ENCODE data around the gene IL2RG. TPM values are rescaled to one million over a fixed set of nuclear protein-coding genes. Genes with fewer than 3 reads are reported as not detected.

IL2RG gene
- total RNA-seq, 4 donors from 2014 or later = 18.2 to 222 (median 62.2) TPM

GRCh38 chrX:71102292-71102691 is 9.1 kb downstream of the IL2RG start:
- H3K27me3 ChIP-seq = no peaks in the 10 kb centered on the region
- H3K4me3 ChIP-seq = no peak overlapping the region
- H3K27ac ChIP-seq = peak overlapping the region in 1 of 4 donors; percentile 74
- peak in 1 of 3 donors; percentile 26 for DNase-seq
- no peaks in the 10 kb centered on the region for H3K36me3 ChIP-seq
- TF ChIP-seq POLR2A (IDR thresholded peaks at IDR 0.05) = no peak
- no peak for TF ChIP-seq CTCF (IDR thresholded peaks at IDR 0.05)
- H3K4me1 ChIP-seq = peaks cover 0 to 12% (median 3%) of the 10 kb centered on the region in 4 donors
- H3K9me3 ChIP-seq = no peaks in the 10 kb centered on the region

DNA sequence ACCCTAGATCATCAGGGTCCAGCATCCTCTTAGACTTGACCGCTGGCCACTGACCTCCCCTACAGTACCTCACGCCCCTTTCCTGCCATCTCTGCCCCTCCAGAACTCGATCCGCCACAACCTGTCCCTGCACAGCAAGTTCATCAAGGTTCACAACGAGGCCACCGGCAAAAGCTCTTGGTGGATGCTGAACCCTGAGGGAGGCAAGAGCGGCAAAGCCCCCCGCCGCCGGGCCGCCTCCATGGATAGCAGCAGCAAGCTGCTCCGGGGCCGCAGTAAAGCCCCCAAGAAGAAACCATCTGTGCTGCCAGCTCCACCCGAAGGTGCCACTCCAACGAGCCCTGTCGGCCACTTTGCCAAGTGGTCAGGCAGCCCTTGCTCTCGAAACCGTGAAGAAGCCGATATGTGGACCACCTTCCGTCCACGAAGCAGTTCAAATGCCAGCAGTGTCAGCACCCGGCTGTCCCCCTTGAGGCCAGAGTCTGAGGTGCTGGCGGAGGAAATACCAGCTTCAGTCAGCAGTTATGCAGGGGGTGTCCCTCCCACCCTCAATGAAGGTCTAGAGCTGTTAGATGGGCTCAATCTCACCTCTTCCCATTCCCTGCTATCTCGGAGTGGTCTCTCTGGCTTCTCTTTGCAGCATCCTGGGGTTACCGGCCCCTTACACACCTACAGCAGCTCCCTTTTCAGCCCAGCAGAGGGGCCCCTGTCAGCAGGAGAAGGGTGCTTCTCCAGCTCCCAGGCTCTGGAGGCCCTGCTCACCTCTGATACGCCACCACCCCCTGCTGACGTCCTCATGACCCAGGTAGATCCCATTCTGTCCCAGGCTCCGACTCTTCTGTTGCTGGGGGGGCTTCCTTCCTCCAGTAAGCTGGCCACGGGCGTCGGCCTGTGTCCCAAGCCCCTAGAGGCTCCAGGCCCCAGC is 10.5 kb downstream of the IL2RG start:
- H3K36me3 ChIP-seq = no peaks in the 10 kb centered on the region
- no peaks in the 10 kb centered on the region for H3K27me3 ChIP-seq
- H3K4me3 ChIP-seq = no peak overlapping the region
- H3K27ac ChIP-seq = no peak overlapping the region
- H3K9me3 ChIP-seq = no peaks in the 10 kb centered on the region
- DNase-seq = peak in 1 of 3 donors; percentile 39
- peaks cover 0 to 12% (median 3%) of the 10 kb centered on the region in 4 donors for H3K4me1 ChIP-seq
- no peak for TF ChIP-seq POLR2A (IDR thresholded peaks at IDR 0.05)
- TF ChIP-seq CTCF (IDR thresholded peaks at IDR 0.05) = no peak

DNA sequence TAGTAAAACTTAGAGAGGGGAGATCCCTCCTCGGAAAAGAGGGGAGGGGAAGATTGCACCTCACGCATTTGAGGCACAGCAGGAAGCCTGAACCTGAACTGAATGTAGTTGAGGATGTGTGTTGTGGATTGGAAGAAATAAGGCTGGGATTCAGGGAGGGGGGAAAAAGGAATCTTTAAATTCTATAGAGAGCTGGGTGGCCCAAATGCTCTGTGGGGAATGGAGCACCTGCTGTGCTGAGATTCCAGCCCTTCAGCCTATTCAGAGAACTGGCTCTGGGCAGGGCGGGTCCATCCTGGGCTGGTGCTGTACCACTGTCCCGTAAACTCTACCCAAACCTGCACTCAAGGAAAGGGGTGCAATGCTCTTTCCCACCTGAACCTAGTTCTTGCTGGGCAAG is 11.6 kb downstream of the IL2RG start:
- H3K27me3 ChIP-seq = no peaks in the 10 kb centered on the region
- DNase-seq = no peak
- H3K4me3 ChIP-seq = no peak overlapping the region
- no peak for TF ChIP-seq POLR2A (IDR thresholded peaks at IDR 0.05)
- no peak for TF ChIP-seq CTCF (IDR thresholded peaks at IDR 0.05)
- H3K36me3 ChIP-seq = no peaks in the 10 kb centered on the region
- no peak overlapping the region for H3K27ac ChIP-seq
- H3K9me3 ChIP-seq = no peaks in the 10 kb centered on the region
- peaks cover 0 to 12% (median 3%) of the 10 kb centered on the region in 4 donors for H3K4me1 ChIP-seq

GRCh38 chrX:71098951-71099506 is 12.3 kb downstream of the IL2RG start:
- Histone ChIP-seq H3K27me3 (no peaks in the 10 kb centered on the region), H3K9me3 (no peaks in the 10 kb centered on the region), H3K4me1 (peaks cover 0 to 9% (median 3%) of the 10 kb centered on the region in 4 donors), H3K36me3 (no peaks in the 10 kb centered on the region), H3K4me3 (no peak overlapping the region), H3K27ac (no peak overlapping the region)
- TF ChIP-seq CTCF (IDR thresholded peaks at IDR 0.05) (no peak), POLR2A (IDR thresholded peaks at IDR 0.05) (no peak)
- DNase-seq = no peak

- H3K27me3 ChIP-seq = no peaks in the 10 kb centered on the region
- TF ChIP-seq CTCF (IDR thresholded peaks at IDR 0.05) (peak in 5 of 6 experiments; percentile 46 to 58 (median 54)), POLR2A (IDR thresholded peaks at IDR 0.05) (no peak)
- no peaks in the 10 kb centered on the region for H3K36me3 ChIP-seq
- no peaks in the 10 kb centered on the region for H3K9me3 ChIP-seq
- no peak overlapping the region for H3K27ac ChIP-seq
- no peak overlapping the region for H3K4me3 ChIP-seq
- H3K4me1 ChIP-seq = peaks cover 0 to 4% (median under 1%) of the 10 kb centered on the region in 4 donors
- DNase-seq = peak; percentile 69 to 87 (median 86)
Observed at GRCh38 chrX:71098302-71098701, 13.1 kb downstream of the IL2RG start.

Data from Peyer's patch (tissue), 4 donors.